Mucosa of gallbladder (tissue), 1 donor: ENCODE results near the gene RAB9B. TPM values are rescaled to one million over a fixed set of nuclear protein-coding genes. Genes with fewer than 3 reads are reported as not detected.

ENCODE experiments used
- total RNA-seq: library from RNA; stranded (reverse); gene quantifications from one replicate; pipeline ENCODE4 v1.2.1, GENCODE V29; 2021
- donor health status: DM: no; HTN: no; CAD: no.

Gene RAB9B
- total RNA-seq, 1 donor from 2014 or later, result 5.7 TPM

Other genes with a start within 250 kb of the RAB9B start
- 86.4 TPM for gene TCEAL4, start 246.7 kb downstream of the RAB9B start, total RNA-seq
- gene TCEAL3, start 224.3 kb downstream of the RAB9B start, total RNA-seq, result 34.2 TPM
- gene TCEAL1, start 203.3 kb downstream of the RAB9B start, total RNA-seq, result 37.5 TPM
- gene MORF4L2, start 145.6 kb downstream of the RAB9B start, total RNA-seq, result 254 TPM
- not detected for gene TMEM31, start 121.3 kb downstream of the RAB9B start, total RNA-seq
- 13.8 TPM for gene PLP1, start 55.4 kb downstream of the RAB9B start, total RNA-seq
- 2.0 TPM for gene TMSB15B, start 130.4 kb upstream of the RAB9B start, total RNA-seq
- not detected for gene H2BW1, start 181.5 kb upstream of the RAB9B start, total RNA-seq
- gene H2BW2, start 207.7 kb upstream of the RAB9B start, total RNA-seq, result 0.17 TPM
- 2.4 TPM for gene TMSB15C, start 244.0 kb upstream of the RAB9B start, total RNA-seq